Middle frontal gyrus (tissue), 1 donor: ENCODE data around the gene RFC1.
"Not testable (repeated sequence)": the region's sequence is repeated elsewhere in the genome, so short reads cannot be mapped to it uniquely, and the experiment has no call there.

Experiments
- DNase-seq: peaks from one replicate; pipeline ENCODE4 v3.0.0-alpha.2; 2015; ENCODE audit warnings: low spot score; ENCODE audit errors: extremely low spot score

Gene RFC1

GRCh38 chr4:39357002-39357401 is 9.2 kb downstream of the RFC1 start:
- no peak for DNase-seq

- DNase-seq: no peak
Measured at GRCh38 chr4:39354254-39354552, 12.0 kb downstream of the RFC1 start.

- DNase-seq: no peak
Measured at GRCh38 chr4:39353478-39354253, 12.5 kb downstream of the RFC1 start.

GRCh38 chr4:39353149-39353477 is 13.0 kb downstream of the RFC1 start:
- DNase-seq: not testable (repeated sequence)

- no peak for DNase-seq
Measured at GRCh38 chr4:39349326-39349725, 16.8 kb downstream of the RFC1 start.

- no peak for DNase-seq
Measured at GRCh38 chr4:39348371-39349315, 17.5 kb downstream of the RFC1 start.

- DNase-seq: no peak
Measured at GRCh38 chr4:39346856-39347519, 19.2 kb downstream of the RFC1 start.

- no peak for DNase-seq
Measured at GRCh38 chr4:39342731-39343130, 23.4 kb downstream of the RFC1 start.

GRCh38 chr4:39341075-39341725 is 25.0 kb downstream of the RFC1 start:
- DNase-seq: no peak

- no peak for DNase-seq
Measured at GRCh38 chr4:39339968-39340367, 26.2 kb downstream of the RFC1 start.

GRCh38 chr4:39337841-39338240 is 28.3 kb downstream of the RFC1 start:
- no peak for DNase-seq

GRCh38 chr4:39335566-39335965 is 30.6 kb downstream of the RFC1 start:
- DNase-seq: no peak

- no peak for DNase-seq
Measured at GRCh38 chr4:39331191-39331590, 35.0 kb downstream of the RFC1 start.

GRCh38 chr4:39330353-39330752 is 35.8 kb downstream of the RFC1 start:
- no peak for DNase-seq

- no peak for DNase-seq
Measured at GRCh38 chr4:39326468-39326977, 39.6 kb downstream of the RFC1 start.

GRCh38 chr4:39324897-39325613 is 41.1 kb downstream of the RFC1 start:
- DNase-seq: no peak

GRCh38 chr4:39324446-39324845 is 41.7 kb downstream of the RFC1 start:
- DNase-seq: no peak

- DNase-seq: no peak
Measured at GRCh38 chr4:39323821-39324220, 42.3 kb downstream of the RFC1 start.

- DNase-seq: no peak
Measured at GRCh38 chr4:39320381-39321115, 45.6 kb downstream of the RFC1 start.

GRCh38 chr4:39319676-39320075 is 46.5 kb downstream of the RFC1 start:
- DNase-seq: no peak
